Measurements from ENCODE around the gene SOCS4. TPM values are rescaled to one million over a fixed set of nuclear protein-coding genes. Genes with fewer than 3 reads are reported as not detected.
"Not testable (repeated sequence)": the region's sequence is repeated elsewhere in the genome, so short reads cannot be mapped to it uniquely, and the experiment has no call there.

Gene SOCS4, protein sequence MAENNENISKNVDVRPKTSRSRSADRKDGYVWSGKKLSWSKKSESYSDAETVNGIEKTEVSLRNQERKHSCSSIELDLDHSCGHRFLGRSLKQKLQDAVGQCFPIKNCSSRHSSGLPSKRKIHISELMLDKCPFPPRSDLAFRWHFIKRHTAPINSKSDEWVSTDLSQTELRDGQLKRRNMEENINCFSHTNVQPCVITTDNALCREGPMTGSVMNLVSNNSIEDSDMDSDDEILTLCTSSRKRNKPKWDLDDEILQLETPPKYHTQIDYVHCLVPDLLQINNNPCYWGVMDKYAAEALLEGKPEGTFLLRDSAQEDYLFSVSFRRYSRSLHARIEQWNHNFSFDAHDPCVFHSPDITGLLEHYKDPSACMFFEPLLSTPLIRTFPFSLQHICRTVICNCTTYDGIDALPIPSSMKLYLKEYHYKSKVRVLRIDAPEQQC
- 19.9 TPM for polyA plus RNA-seq (2013, experiment 1 of 4)
- 20.1 TPM for polyA plus RNA-seq (2013, experiment 2 of 4)
- polyA plus RNA-seq (2013, experiment 3 of 4) = 15.3 TPM
- polyA plus RNA-seq (2013, experiment 4 of 4) = 18.1 TPM

DNA sequence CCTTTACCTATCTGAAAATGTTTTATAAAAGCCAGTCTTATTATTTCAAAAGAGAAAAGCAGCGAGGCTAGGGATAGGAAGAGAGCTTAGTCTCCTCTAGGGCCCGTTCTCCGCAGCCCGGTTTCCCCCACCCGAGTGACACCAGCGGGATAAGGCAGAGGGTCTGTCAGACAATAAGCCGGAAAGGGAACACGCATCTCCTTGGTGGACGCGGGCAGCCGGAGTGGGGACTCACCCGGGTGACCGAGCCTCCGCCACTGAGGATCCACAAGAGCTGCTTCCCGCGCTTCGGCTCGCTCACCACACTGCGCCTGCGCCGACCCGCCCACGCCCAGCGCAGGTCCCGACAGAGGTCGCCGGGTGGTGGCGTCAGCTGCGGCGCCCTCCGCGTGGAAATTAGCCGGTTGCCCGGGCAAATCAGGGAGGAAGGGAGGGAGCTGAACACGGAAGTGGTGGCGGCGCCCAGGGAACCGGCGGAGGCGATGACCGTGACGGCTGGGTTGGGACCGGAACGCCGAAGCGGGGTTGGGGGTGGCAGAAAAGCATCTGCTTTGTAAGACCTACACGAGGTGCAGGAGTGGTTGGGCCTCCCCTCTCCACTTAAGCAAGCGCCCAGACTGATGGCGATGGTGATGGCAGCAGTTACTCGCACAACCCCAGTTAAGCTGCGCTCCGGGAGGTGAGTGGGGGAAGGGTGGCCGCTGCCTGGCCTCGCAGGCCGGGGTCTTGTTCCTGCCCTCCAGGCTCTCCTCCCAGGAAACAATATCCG lies at the start of gene SOCS4, which contains the start of gene WDHD1:
Gene SOCS4, plus strand, starts transcription at position 444 of the 769 bp plus-strand sequence. CDS start 15,806 bp downstream, outside the sequence.
Gene WDHD1, minus strand, starts transcription at position 307 of the 769 bp plus-strand sequence. CDS start 312 bp downstream, outside the sequence.
- Histone ChIP-seq H3K9me3 (ENCODE audit: control insufficient read depth, low read length) (no peaks in the 10 kb centered on the region), H3K4me1 (ENCODE audit: control insufficient read depth, insufficient read depth, low read length) (peaks cover 16% of the 10 kb centered on the region), H3K27me3 (ENCODE audit: control insufficient read depth, insufficient read depth, low read length, poor library complexity, severe bottlenecking) (no peaks in the 10 kb centered on the region), H3K36me3 (ENCODE audit: control insufficient read depth, insufficient read depth, low read length) (no peaks in the 10 kb centered on the region), H3K4me3 (ENCODE audit: insufficient read depth, low read depth, low read length) (peak within 1 kb of the TSS; percentile 70), H3K27ac (ENCODE audit: insufficient read depth, low read depth, low read length, poor library complexity, severe bottlenecking) (peak within 1 kb of the TSS; percentile 91)
- 0% methylated on average over 56 of the region's 56 CpGs for WGBS, 2 experiments

DNA sequence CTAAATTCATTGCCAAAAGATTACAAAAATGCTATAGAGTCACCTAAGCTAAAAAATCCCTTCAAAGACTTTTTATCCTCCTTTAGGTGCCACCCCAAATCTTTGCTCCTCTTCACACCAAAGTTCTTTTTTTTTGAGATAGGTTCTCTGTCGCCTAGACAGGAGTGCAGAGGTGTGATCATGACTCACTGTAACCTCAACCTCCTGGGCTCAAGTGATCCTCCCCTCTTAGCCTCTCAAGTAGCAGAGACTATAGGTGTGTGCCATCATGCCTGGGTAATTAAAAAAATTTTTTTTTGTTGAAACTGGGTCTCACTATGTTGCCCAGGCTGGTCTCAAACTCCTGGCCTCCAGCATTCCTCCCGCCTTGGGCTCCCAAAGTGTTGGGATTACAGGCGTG lies 48.0 kb upstream of the SOCS4 start:
- WGBS, 2 experiments = 91 to 96% methylated on average over 3 of the region's 3 CpGs
- H3K27ac ChIP-seq (ENCODE audit: insufficient read depth, low read depth, low read length, poor library complexity, severe bottlenecking) = no peak overlapping the region
- H3K4me3 ChIP-seq (ENCODE audit: insufficient read depth, low read depth, low read length) = no peak overlapping the region
- H3K9me3 ChIP-seq (ENCODE audit: control insufficient read depth, low read length) = no peaks in the 10 kb centered on the region
- no peaks in the 10 kb centered on the region for H3K4me1 ChIP-seq (ENCODE audit: control insufficient read depth, insufficient read depth, low read length)
- peaks cover 15% of the 10 kb centered on the region for H3K36me3 ChIP-seq (ENCODE audit: control insufficient read depth, insufficient read depth, low read length)
- no peaks in the 10 kb centered on the region for H3K27me3 ChIP-seq (ENCODE audit: control insufficient read depth, insufficient read depth, low read length, poor library complexity, severe bottlenecking)

DNA sequence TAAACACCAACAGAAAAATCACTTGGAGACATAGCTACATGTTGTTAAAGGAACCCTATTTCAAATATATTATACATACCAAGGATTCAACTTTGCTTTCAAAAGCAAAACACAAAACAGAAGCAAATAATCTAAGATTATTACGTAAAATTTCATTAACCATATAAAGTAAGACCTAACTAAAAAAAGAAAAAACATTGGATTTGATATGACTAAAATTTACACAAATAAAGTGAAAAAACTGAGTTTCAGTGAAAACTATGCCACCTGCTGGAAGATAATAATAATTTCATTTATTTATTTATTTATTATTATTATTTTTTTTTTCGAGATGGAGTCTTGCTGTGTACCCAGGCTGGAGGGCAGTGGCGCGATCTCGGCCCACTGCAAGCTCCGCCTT lies 45.3 kb upstream of the SOCS4 start:
- Histone ChIP-seq H3K27ac (ENCODE audit: insufficient read depth, low read depth, low read length, poor library complexity, severe bottlenecking) (no peak overlapping the region), H3K9me3 (ENCODE audit: control insufficient read depth, low read length) (no peaks in the 10 kb centered on the region), H3K36me3 (ENCODE audit: control insufficient read depth, insufficient read depth, low read length) (peaks cover 32% of the 10 kb centered on the region), H3K27me3 (ENCODE audit: control insufficient read depth, insufficient read depth, low read length, poor library complexity, severe bottlenecking) (no peaks in the 10 kb centered on the region), H3K4me3 (ENCODE audit: insufficient read depth, low read depth, low read length) (no peak overlapping the region), H3K4me1 (ENCODE audit: control insufficient read depth, insufficient read depth, low read length) (no peaks in the 10 kb centered on the region)
- WGBS, 2 experiments = 92 to 98% methylated on average over 5 of the region's 6 CpGs

DNA sequence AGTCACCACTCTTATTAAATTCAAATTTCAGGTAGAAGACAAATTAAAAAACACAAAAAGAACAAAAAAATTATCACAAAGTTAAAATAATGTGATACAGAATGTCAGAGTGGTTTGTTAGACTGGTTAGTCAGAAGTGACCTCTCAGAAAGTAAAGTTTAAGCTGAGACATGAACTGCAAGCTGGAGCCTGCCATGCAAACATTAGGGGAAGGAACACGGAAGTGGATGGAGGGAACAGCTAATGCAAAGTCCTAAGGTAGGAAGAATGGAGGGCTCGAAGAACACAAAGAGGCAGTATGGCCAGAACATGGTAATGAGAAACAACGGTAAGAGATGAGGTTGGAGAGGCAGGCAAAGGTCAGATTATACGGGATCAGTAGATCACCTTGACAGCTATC lies 41.9 kb upstream of the SOCS4 start:
- Histone ChIP-seq H3K27me3 (ENCODE audit: control insufficient read depth, insufficient read depth, low read length, poor library complexity, severe bottlenecking) (no peaks in the 10 kb centered on the region), H3K27ac (ENCODE audit: insufficient read depth, low read depth, low read length, poor library complexity, severe bottlenecking) (no peak overlapping the region), H3K4me1 (ENCODE audit: control insufficient read depth, insufficient read depth, low read length) (no peaks in the 10 kb centered on the region), H3K36me3 (ENCODE audit: control insufficient read depth, insufficient read depth, low read length) (peaks cover 41% of the 10 kb centered on the region), H3K9me3 (ENCODE audit: control insufficient read depth, low read length) (no peaks in the 10 kb centered on the region), H3K4me3 (ENCODE audit: insufficient read depth, low read depth, low read length) (no peak overlapping the region)
- WGBS, 2 experiments = 94 to 97% methylated on average over 4 of the region's 4 CpGs

DNA sequence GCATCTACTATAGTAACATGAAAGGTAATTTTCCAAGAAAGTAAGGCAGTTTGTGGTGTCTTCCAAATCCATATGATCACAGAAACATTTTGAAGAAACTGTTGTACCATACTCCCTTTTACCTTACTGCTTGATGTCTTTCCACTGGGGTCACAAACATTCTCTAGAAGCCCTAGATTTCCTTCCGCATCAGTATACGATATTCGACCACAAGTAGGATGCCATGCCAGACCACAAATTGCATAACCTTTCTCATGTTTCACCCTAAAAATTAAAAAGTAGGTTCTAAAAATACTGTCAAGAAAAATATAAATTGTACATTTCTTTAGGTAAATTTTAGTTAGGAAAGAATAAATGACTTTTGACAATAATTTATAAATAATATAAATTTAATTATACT lies 26.7 kb upstream of the SOCS4 start:
- H3K36me3 ChIP-seq (ENCODE audit: control insufficient read depth, insufficient read depth, low read length) = peaks cover 34% of the 10 kb centered on the region
- 98% methylated on average over 3 of the region's 3 CpGs for WGBS, 2 experiments

DNA sequence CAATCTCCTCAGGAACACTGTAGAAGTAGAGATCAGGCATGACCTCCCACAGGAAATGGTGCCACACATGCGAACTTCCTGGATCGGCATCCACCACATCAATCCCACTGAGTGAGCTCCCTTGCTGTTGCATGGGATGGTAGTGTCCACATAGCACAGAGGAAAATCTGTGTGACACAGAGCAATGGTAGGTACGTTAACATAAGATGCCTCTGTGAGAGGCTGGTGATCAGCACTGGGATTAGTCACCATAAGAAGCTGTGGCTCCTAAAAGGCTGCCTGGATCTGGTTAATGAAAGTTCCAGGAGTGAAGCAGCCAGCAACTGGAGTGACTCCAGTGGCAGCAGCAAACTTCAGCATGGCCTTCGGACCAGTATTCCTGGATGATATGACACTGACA lies 22.0 kb upstream of the SOCS4 start:
- H3K9me3 ChIP-seq (ENCODE audit: control insufficient read depth, low read length) = no peaks in the 10 kb centered on the region
- peaks cover 22% of the 10 kb centered on the region for H3K36me3 ChIP-seq (ENCODE audit: control insufficient read depth, insufficient read depth, low read length)
- H3K4me1 ChIP-seq (ENCODE audit: control insufficient read depth, insufficient read depth, low read length) = no peaks in the 10 kb centered on the region
- no peak overlapping the region for H3K4me3 ChIP-seq (ENCODE audit: insufficient read depth, low read depth, low read length)
- H3K27ac ChIP-seq (ENCODE audit: insufficient read depth, low read depth, low read length, poor library complexity, severe bottlenecking) = no peak overlapping the region
- WGBS, 2 experiments = 97 to 98% methylated on average over 4 of the region's 4 CpGs
- H3K27me3 ChIP-seq (ENCODE audit: control insufficient read depth, insufficient read depth, low read length, poor library complexity, severe bottlenecking) = no peaks in the 10 kb centered on the region

More for the DNA sequence above, 26.7 kb upstream of the SOCS4 start:
- H3K9me3 ChIP-seq (ENCODE audit: control insufficient read depth, low read length) = no peaks in the 10 kb centered on the region
- no peaks in the 10 kb centered on the region for H3K4me1 ChIP-seq (ENCODE audit: control insufficient read depth, insufficient read depth, low read length)
- H3K4me3 ChIP-seq (ENCODE audit: insufficient read depth, low read depth, low read length) = no peak overlapping the region
- H3K27me3 ChIP-seq (ENCODE audit: control insufficient read depth, insufficient read depth, low read length, poor library complexity, severe bottlenecking) = no peaks in the 10 kb centered on the region
- no peak overlapping the region for H3K27ac ChIP-seq (ENCODE audit: insufficient read depth, low read depth, low read length, poor library complexity, severe bottlenecking)

DNA sequence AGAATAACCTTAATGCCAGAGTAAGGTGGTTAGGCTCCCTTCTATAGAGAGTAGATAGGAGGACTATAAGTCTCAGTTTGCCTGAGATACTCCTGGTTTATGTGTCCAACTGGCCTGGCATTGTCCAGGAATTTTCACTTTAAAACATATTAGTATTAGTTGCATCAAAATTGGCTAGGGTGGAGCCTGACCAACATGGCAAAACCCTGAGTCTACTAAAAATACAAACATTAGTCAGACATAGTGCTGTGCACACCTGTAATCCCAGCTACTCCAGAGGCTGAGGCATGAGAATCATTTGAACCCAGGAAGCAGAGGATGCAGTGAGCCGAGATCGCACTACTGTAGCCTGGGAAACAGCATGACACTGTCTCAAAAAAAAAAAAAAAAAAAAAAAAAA lies 12.0 kb upstream of the SOCS4 start:
- H3K27me3 ChIP-seq (ENCODE audit: control insufficient read depth, insufficient read depth, low read length, poor library complexity, severe bottlenecking) = no peaks in the 10 kb centered on the region
- no peak overlapping the region for H3K27ac ChIP-seq (ENCODE audit: insufficient read depth, low read depth, low read length, poor library complexity, severe bottlenecking)
- no peaks in the 10 kb centered on the region for H3K9me3 ChIP-seq (ENCODE audit: control insufficient read depth, low read length)
- no peaks in the 10 kb centered on the region for H3K4me1 ChIP-seq (ENCODE audit: control insufficient read depth, insufficient read depth, low read length)
- 87% methylated on average over 2 of the region's 2 CpGs for WGBS, 2 experiments
- peaks cover 18% of the 10 kb centered on the region for H3K36me3 ChIP-seq (ENCODE audit: control insufficient read depth, insufficient read depth, low read length)
- H3K4me3 ChIP-seq (ENCODE audit: insufficient read depth, low read depth, low read length) = no peak overlapping the region

DNA sequence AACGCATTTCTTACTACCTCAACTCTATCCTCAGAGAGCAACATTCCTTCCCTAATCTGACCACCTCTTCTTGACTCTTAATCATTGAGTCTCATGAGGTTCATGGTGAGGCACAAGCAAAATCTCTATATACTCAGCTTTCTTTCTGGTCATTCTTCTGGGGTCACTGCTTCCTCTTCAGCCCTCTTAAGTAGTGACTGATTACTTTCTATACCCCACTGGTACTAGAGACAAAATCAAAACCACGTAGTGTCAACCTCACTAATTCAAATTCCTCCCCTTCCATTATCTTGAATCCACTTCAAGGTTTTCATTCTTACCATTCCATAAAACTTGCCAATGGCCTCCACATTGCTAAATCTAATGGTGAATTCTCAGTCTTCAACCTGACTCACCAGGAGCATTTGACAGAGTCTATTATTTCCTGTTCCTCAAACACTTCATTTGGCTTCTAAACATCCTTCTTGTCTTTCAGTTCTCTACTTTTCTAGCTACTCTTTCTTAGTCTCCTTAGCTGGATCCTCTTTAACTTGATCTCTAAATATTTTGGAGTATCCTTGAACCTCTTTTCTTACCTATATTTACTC lies 7.0 kb upstream of the SOCS4 start:
- Histone ChIP-seq H3K4me1 (ENCODE audit: control insufficient read depth, insufficient read depth, low read length) (no peaks in the 10 kb centered on the region), H3K9me3 (ENCODE audit: control insufficient read depth, low read length) (no peaks in the 10 kb centered on the region), H3K27me3 (ENCODE audit: control insufficient read depth, insufficient read depth, low read length, poor library complexity, severe bottlenecking) (no peaks in the 10 kb centered on the region), H3K4me3 (ENCODE audit: insufficient read depth, low read depth, low read length) (no peak overlapping the region), H3K36me3 (ENCODE audit: control insufficient read depth, insufficient read depth, low read length) (peaks cover 12% of the 10 kb centered on the region), H3K27ac (ENCODE audit: insufficient read depth, low read depth, low read length, poor library complexity, severe bottlenecking) (no peak overlapping the region)
- WGBS, 2 experiments = 94 to 95% methylated on average over 2 of the region's 2 CpGs

DNA sequence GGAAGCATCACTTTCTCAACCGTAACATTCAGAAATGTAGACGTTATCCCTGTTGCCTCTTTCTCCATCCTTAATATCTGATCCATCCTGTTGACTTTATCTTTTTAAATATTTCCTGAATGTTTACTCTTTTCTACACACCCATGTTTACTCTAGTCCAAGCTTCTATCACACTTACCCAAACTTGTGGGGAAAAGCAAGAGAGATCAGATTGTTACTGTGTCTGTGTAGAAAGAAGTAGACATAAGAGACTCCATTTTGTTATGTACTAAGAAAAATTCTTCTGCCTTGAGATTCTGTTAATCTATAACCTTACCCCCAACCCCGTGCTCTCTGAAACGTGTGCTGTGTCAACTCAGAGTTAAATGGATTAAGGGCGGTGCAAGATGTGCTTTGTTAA lies 2.7 kb upstream of the SOCS4 start:
- not testable (repeated sequence) for H3K27ac ChIP-seq (ENCODE audit: insufficient read depth, low read depth, low read length, poor library complexity, severe bottlenecking); H3K27me3 ChIP-seq (ENCODE audit: control insufficient read depth, insufficient read depth, low read length, poor library complexity, severe bottlenecking); H3K36me3 ChIP-seq (ENCODE audit: control insufficient read depth, insufficient read depth, low read length); H3K9me3 ChIP-seq (ENCODE audit: control insufficient read depth, low read length); H3K4me3 ChIP-seq (ENCODE audit: insufficient read depth, low read depth, low read length)
- 86 to 88% methylated on average over 2 of the region's 5 CpGs for WGBS, 2 experiments
- H3K4me1 ChIP-seq (ENCODE audit: control insufficient read depth, insufficient read depth, low read length) = peaks cover 16% of the 10 kb centered on the region

DNA sequence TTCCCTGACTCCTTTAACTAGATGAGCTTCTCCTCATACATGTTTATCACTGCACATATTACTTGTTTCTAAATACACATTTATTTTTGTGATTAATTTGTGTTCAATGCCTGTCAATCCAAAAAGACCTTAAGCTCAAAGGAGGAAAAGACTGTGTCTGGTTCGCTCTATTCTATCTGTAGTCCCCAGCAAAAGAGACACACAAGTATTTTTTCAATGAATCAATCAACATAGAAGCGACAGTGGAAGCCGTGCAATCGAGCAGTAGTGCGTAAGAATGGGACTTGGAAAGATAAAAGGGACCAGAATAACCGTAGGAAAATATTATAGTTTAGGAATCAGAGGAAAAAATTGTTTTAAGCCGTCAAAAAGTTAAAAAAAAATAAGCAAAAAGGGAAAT lies 1.1 kb upstream of the SOCS4 start:
- no peak overlapping the region for H3K27ac ChIP-seq (ENCODE audit: insufficient read depth, low read depth, low read length, poor library complexity, severe bottlenecking)
- WGBS, 2 experiments = 14 to 22% methylated on average over 7 of the region's 7 CpGs
- H3K4me1 ChIP-seq (ENCODE audit: control insufficient read depth, insufficient read depth, low read length) = peaks cover 16% of the 10 kb centered on the region
- no peaks in the 10 kb centered on the region for H3K27me3 ChIP-seq (ENCODE audit: control insufficient read depth, insufficient read depth, low read length, poor library complexity, severe bottlenecking)
- H3K4me3 ChIP-seq (ENCODE audit: insufficient read depth, low read depth, low read length) = peak overlapping the region; percentile 70
- H3K9me3 ChIP-seq (ENCODE audit: control insufficient read depth, low read length) = no peaks in the 10 kb centered on the region
- H3K36me3 ChIP-seq (ENCODE audit: control insufficient read depth, insufficient read depth, low read length) = peaks cover 6% of the 10 kb centered on the region
